SK-N-MC (cell line): ENCODE results near the gene NEUROD4.

Experiments
- DNase-seq: peaks from one replicate; pipeline ENCODE4 v3.0.0-alpha.2; 2011; ENCODE audit warnings: low read depth, low spot score
- H3K27ac ChIP-seq: fragments of 200-600 bp; sonication (generic); 2 replicates; pipeline ENCODE4 v1.5.1; 2016; ENCODE audit warnings: mixed run types
- H3K36me3 ChIP-seq: fragments of 200-600 bp; sonication (generic); 2 replicates; pipeline ENCODE4 v1.6.1; 2017; ENCODE audit warnings: antibody characterized with exemption, low read length, mixed read lengths; ENCODE audit not compliant: insufficient read depth
- H3K4me3 ChIP-seq: fragments of 200-600 bp; sonication (generic); 2 replicates; pipeline ENCODE4 v1.5.1; 2016
- H3K9ac ChIP-seq: fragments of 200-600 bp; sonication (generic); 2 replicates; pipeline ENCODE4 v1.8.0; 2017; ENCODE audit warnings: mixed run types, mixed read lengths; ENCODE audit not compliant: insufficient read length
- H3K9me3 ChIP-seq: fragments of 200-600 bp; sonication (generic); 2 replicates; pipeline ENCODE4 v1.6.1; 2017; ENCODE audit warnings: low read depth, mild to moderate bottlenecking, antibody characterized with exemption, low read length, moderate library complexity, mixed read lengths
- EZH2 ChIP-seq: fragments of 200-600 bp; sonication (generic); IDR thresholded peaks from one replicate; pipeline ENCODE4 v1.6.1; 2017; ENCODE audit warnings: antibody characterized with exemption
- FOXP2 ChIP-seq: optimal IDR thresholded peaks from 2 replicates; pipeline ENCODE3; 2011; ENCODE audit warnings: mild to moderate bottlenecking, moderate library complexity; ENCODE audit not compliant: insufficient read depth; ENCODE audit errors: extremely low read length, control extremely low read depth
- POLR2AphosphoS5 ChIP-seq: IDR thresholded peaks from 2 replicates; pipeline ENCODE4 v1.6.1; 2012; ENCODE audit warnings: mild to moderate bottlenecking, low read depth, low read length, borderline replicate concordance

Gene NEUROD4

DNA sequence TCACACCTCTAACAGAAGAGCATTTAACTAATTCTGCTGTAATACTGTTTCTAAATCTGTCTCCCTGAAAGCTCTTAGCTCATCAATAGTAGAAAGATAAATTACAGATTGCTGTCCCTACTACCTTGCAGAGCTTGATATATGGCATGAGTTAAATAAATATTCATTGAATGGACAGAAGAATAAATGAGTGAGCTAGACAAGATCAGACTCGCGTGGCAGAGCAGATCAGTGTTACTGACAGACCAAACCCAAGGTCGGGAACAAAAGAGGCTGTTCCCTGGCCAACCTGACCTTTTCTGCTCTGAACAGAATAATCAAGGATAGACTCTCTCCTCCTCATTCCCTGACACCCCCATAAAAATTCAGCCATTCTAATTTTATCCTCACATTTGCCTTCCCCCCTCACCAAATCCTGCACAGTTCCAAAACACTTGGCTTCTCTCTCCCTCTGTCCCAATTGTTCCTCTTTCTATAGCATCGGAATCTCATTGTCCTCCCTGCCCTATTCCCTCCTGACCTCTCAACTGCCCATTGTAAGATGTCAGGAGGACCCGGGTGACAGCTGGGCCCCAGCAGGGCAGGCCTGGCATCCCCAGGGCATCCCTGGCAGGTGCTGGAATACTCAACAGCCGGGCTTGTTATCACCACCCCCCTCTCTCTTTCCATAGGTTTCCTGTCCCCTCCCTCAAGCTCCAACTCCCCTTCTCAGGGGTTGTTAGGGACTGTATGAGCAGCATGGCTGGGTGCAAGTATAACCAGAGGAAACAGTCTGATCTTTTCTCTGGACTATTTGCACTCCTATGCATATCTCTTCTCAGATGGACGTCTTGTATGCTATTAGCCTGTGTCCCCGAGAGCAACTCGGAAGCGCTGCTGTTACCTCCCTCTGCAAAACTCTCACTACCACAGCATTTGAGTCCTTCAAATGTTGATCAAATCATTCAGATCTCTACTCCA is 19.9 kb downstream of the NEUROD4 start:
- no peaks in the 10 kb centered on the region for H3K9me3 ChIP-seq
- H3K36me3 ChIP-seq: no peaks in the 10 kb centered on the region
- no peak overlapping the region for H3K9ac ChIP-seq
- TF ChIP-seq FOXP2 (no peak), EZH2 (no peak)
- no peak for DNase-seq
- no peak overlapping the region for H3K4me3 ChIP-seq
- H3K27ac ChIP-seq: no peak overlapping the region

GRCh38 chr12:55041345-55042055 is 21.7 kb downstream of the NEUROD4 start:
- Histone ChIP-seq H3K9ac (no peak overlapping the region), H3K9me3 (no peaks in the 10 kb centered on the region), H3K27ac (no peak overlapping the region), H3K4me3 (no peak overlapping the region), H3K36me3 (no peaks in the 10 kb centered on the region)
- TF ChIP-seq FOXP2 (no peak), EZH2 (no peak), POLR2AphosphoS5 (no peak)
- DNase-seq: no peak

- no peak for DNase-seq
- no peaks in the 10 kb centered on the region for H3K36me3 ChIP-seq
- H3K4me3 ChIP-seq: no peak overlapping the region
- no peak overlapping the region for H3K9ac ChIP-seq
- no peaks in the 10 kb centered on the region for H3K9me3 ChIP-seq
- TF ChIP-seq EZH2: no peak
- no peak for TF ChIP-seq POLR2AphosphoS5
- TF ChIP-seq FOXP2: no peak
- no peak overlapping the region for H3K27ac ChIP-seq
Measured at GRCh38 chr12:55043542-55043941, 23.8 kb downstream of the NEUROD4 start.

DNA sequence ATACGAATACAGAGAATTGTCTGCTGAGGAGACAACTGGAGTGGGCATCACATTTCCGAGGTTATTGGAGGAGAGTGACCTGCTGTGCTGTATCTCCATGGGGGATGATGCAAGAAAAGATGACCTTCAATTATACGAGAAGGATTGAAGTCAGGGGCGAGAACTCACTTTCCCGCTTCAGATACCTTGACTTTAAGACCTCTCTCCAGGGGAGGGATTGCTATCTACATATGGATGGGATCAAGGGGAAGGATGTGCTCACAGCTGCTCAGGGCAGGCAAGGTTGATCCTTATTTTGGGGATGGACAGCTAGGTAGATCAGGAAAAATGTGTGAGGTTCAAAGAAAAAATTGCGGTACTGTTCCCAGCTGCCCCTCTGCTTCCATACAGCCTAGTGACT is 24.4 kb downstream of the NEUROD4 start:
- no peak overlapping the region for H3K9ac ChIP-seq
- no peak overlapping the region for H3K4me3 ChIP-seq
- DNase-seq: no peak
- no peak for TF ChIP-seq EZH2
- no peak for TF ChIP-seq POLR2AphosphoS5
- no peak for TF ChIP-seq FOXP2
- no peak overlapping the region for H3K27ac ChIP-seq
- no peaks in the 10 kb centered on the region for H3K36me3 ChIP-seq
- no peaks in the 10 kb centered on the region for H3K9me3 ChIP-seq

- no peak for TF ChIP-seq FOXP2
- TF ChIP-seq EZH2: no peak
- TF ChIP-seq POLR2AphosphoS5: no peak
- Histone ChIP-seq H3K27ac (no peak overlapping the region), H3K9me3 (no peaks in the 10 kb centered on the region), H3K4me3 (no peak overlapping the region), H3K9ac (no peak overlapping the region), H3K36me3 (no peaks in the 10 kb centered on the region)
- no peak for DNase-seq
Measured at GRCh38 chr12:55049676-55050075, 29.9 kb downstream of the NEUROD4 start.

DNA sequence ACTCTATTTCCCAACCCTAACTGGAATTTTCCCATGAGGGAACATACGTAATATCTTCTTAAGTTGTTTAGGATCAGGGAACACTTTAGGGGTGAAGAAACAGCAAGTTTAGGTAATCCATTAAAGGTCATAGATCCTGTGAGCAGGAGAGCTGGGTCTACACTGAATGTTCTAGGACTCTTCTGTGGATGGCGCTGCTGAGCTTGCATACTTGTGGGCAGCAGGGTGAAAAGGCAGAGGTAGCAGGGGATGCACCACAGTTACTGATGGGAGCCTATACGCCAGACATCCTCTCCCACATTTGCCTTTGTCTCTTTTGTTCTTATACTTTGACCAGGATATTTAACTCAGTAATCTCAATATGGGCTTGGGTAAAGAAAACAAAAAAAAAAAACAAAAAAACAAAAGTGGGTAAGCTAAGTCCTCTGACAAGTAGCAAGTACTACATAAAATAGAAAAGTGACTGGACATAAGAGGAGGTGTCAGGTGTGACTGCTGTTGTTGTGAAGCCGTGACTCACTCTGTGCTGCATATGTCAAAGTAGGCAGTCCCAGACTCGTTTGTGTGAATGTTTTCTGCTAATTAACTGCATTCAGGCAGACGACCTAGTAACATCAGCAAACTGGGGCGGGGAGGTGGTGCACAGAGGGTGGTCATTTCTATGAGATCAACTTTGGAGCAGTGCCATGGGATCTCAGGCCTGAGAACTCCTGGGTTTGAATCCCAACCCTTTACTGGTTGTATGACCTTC is 31.6 kb downstream of the NEUROD4 start:
- no peak overlapping the region for H3K4me3 ChIP-seq
- H3K36me3 ChIP-seq: no peaks in the 10 kb centered on the region
- DNase-seq: no peak
- no peak overlapping the region for H3K27ac ChIP-seq
- no peak for TF ChIP-seq FOXP2
- no peaks in the 10 kb centered on the region for H3K9me3 ChIP-seq
- no peak overlapping the region for H3K9ac ChIP-seq

DNA sequence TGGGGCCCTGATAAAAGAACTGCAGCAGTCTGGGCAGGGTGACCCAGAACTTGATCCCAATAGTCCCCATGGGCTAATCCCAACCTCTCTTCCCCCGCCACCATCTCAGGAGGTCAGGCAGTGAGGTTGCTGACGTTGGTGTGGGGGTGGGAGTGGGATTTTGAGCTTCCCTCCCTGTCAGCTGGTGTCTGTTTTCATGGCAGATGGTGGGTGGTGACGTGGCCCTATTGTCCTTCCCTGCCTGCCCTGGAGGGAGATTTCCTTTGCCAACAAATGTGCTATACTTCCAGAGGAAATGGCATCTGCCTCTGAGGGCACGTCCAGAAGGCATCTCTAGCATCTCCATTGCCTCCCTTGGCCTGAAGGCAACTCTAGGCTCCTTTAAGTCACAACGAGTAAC is 37.7 kb downstream of the NEUROD4 start:
- Histone ChIP-seq H3K9me3 (no peaks in the 10 kb centered on the region), H3K27ac (no peak overlapping the region), H3K4me3 (no peak overlapping the region), H3K36me3 (no peaks in the 10 kb centered on the region), H3K9ac (no peak overlapping the region)
- TF ChIP-seq FOXP2: no peak
- DNase-seq: no peak

GRCh38 chr12:55058082-55058481 is 38.3 kb downstream of the NEUROD4 start:
- no peak for DNase-seq
- TF ChIP-seq EZH2: no peak
- H3K4me3 ChIP-seq: no peak overlapping the region
- H3K27ac ChIP-seq: no peak overlapping the region
- no peaks in the 10 kb centered on the region for H3K36me3 ChIP-seq
- H3K9me3 ChIP-seq: no peaks in the 10 kb centered on the region
- no peak overlapping the region for H3K9ac ChIP-seq
